ENCODE data around the gene KCNJ4. TPM values are rescaled to one million over a fixed set of nuclear protein-coding genes. Genes with fewer than 3 reads are reported as not detected.

Gene KCNJ4
- total RNA-seq, 1 experiment from 2014 or later, result 0.18 TPM

GRCh38 chr22:38403812-38404211 is 51.2 kb downstream of the KCNJ4 start:
- H3K4me3 ChIP-seq (ENCODE audit: low read depth in 2 of 2, low read length in 2 of 2), result no peak overlapping the region
- H3K27ac ChIP-seq (ENCODE audit: low read length), result no peak overlapping the region
- TF ChIP-seq REST (IDR thresholded peaks at IDR 0.05; ENCODE audit: insufficient read depth in 1 of 2, low read depth in 2 of 2, low read length in 1 of 2) (no peak), TCF7L2 (IDR thresholded peaks at IDR 0.05; ENCODE audit: low read depth, low read length) (no peak), CTCF (IDR thresholded peaks at IDR 0.05) (no peak), POLR2AphosphoS5 (IDR thresholded peaks at IDR 0.05; ENCODE audit: low read depth, low read length) (no peak), SIN3A (IDR thresholded peaks at IDR 0.05; ENCODE audit: borderline replicate concordance, insufficient read depth, low read depth, low read length) (no peak)
- no peaks in the 10 kb centered on the region for H3K9me3 ChIP-seq (ENCODE audit: control insufficient read depth, insufficient read depth, low read depth, low read length)
- no TSS peak for BruUV-seq (replicated peaks)
- ChIA-PET CTCF (no interaction called here), POLR2A (no interaction called here)
- intact Hi-C loops (cut with micrococcal nuclease; ENCODE audit: unreplicated experiment), result no loop called here
- in situ Hi-C loops (cut with HindIII; ENCODE audit: low pct_unique_long_range_greater_than_20kb, low sequenced_read_pairs), result no loop called here
- DNase-seq (ENCODE audit: low read depth, low spot score), result no peak
- no peak for ATAC-seq
- no peaks in the 10 kb centered on the region for H3K27me3 ChIP-seq (ENCODE audit: control insufficient read depth, insufficient read depth, low read length)
- no peaks in the 10 kb centered on the region for H3K36me3 ChIP-seq (ENCODE audit: control insufficient read depth, insufficient read depth, low read length)
- no peaks in the 10 kb centered on the region; the same call in 1 of the 2 replicates for H3K4me1 ChIP-seq (ENCODE audit: control insufficient read depth, insufficient read depth, low read length)

GRCh38 chr22:38402204-38402603 is 52.8 kb downstream of the KCNJ4 start:
- no peak for DNase-seq (ENCODE audit: low read depth, low spot score)
- H3K27me3 ChIP-seq (ENCODE audit: control insufficient read depth, insufficient read depth, low read length), result no peaks in the 10 kb centered on the region
- no peak overlapping the region for H3K4me3 ChIP-seq (ENCODE audit: low read depth in 2 of 2, low read length in 2 of 2)
- BruUV-seq (replicated peaks), result no TSS peak
- H3K36me3 ChIP-seq (ENCODE audit: control insufficient read depth, insufficient read depth, low read length), result no peaks in the 10 kb centered on the region
- in situ Hi-C loops (cut with HindIII; ENCODE audit: low pct_unique_long_range_greater_than_20kb, low sequenced_read_pairs), result no loop called here
- H3K27ac ChIP-seq (ENCODE audit: low read length), result no peak overlapping the region
- intact Hi-C loops (cut with micrococcal nuclease; ENCODE audit: unreplicated experiment), result no loop called here
- ChIA-PET CTCF (no interaction called here), POLR2A (no interaction called here)
- H3K9me3 ChIP-seq (ENCODE audit: control insufficient read depth, insufficient read depth, low read depth, low read length), result no peaks in the 10 kb centered on the region
- TF ChIP-seq CTCF (IDR thresholded peaks at IDR 0.05), result no peak
- TF ChIP-seq REST (IDR thresholded peaks at IDR 0.05; ENCODE audit: insufficient read depth in 1 of 2, low read depth in 2 of 2, low read length in 1 of 2), result no peak
- TF ChIP-seq TCF7L2 (IDR thresholded peaks at IDR 0.05; ENCODE audit: low read depth, low read length), result no peak
- no peak for TF ChIP-seq SIN3A (IDR thresholded peaks at IDR 0.05; ENCODE audit: borderline replicate concordance, insufficient read depth, low read depth, low read length)
- no peak for TF ChIP-seq POLR2AphosphoS5 (IDR thresholded peaks at IDR 0.05; ENCODE audit: low read depth, low read length)
- no peak for ATAC-seq
- no peaks in the 10 kb centered on the region; the same call in 1 of the 2 replicates for H3K4me1 ChIP-seq (ENCODE audit: control insufficient read depth, insufficient read depth, low read length)

Data from Panc1 (cell line).